ENCODE results near the gene USP7.
A peak's percentile ranks its signal among the peaks of the same experiment; 100 is the strongest.

The USP7 gene

DNA sequence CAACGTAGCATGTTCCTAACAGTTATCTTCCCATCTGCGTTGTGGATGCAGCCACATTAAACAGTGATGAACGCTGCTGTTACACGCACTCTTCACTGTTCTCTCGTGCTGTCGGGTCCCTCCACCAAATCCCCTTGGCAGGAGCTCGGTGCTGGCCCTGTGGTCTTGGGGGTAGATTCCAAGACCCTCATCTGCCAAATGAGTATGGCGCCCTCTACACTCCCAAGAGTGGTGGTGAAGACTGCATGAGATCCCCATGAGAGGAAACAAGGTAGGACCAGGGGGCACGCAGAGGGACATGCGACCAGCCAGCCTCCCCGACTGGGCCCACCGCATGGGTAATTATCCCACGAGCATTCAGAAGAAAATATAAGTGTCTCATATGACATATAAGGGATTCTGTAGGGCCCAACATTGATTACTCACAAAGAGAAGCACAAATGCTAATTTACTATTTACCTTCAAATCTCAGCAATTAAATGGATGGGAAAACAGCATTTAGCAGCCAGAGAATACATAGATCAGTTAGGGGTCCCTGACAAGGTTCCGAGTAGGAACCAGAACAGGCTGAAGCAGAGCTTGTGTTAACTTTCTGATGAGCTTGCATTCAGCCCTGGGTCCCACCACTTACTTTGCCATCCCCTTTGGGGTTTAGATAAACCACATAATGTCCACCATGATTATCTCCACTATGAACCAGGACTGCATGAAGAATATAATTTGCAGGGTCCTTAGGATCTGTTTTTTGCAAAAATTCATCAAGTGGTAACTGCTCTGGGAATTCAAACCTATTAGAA lies 57.7 kb downstream of the USP7 start:
- H3K14ac ChIP-seq (ENCODE audit: low read length): no peak overlapping the region
- no peak overlapping the region for H2BK120ac ChIP-seq (ENCODE audit: low read depth, low read length)
- DNase-seq (ENCODE audit: low spot score): no peak
- no peak overlapping the region for H3K4me3 ChIP-seq (ENCODE audit: low read length in 2 of 2)
- no peak overlapping the region for H2BK5ac ChIP-seq (ENCODE audit: low read length)
- H3K36me3 ChIP-seq (replicated peaks in 1 of 2; ENCODE audit: control insufficient read depth in 2 of 2, insufficient read depth in 2 of 2, low read length in 2 of 2): peaks cover 53 to 98% of the 10 kb centered on the region in 2 donors
- no peak overlapping the region for H3K23ac ChIP-seq (ENCODE audit: low read depth, low read length, poor library complexity)
- no CpG with 5 or more reads among the region's 14 CpGs for WGBS, 2 donors (ENCODE audit: extremely low coverage in 2 of 2, insufficient read length in 2 of 2, insufficient replicate concordance in 1 of 2)
- H2AFZ ChIP-seq (ENCODE audit: low read length): no peak overlapping the region
- H3K27me3 ChIP-seq (ENCODE audit: control insufficient read depth in 3 of 3, insufficient read depth in 3 of 3, low read depth in 1 of 3, low read length in 3 of 3): no peaks in the 10 kb centered on the region
- H3K9me3 ChIP-seq (replicated peaks in 1 of 2; ENCODE audit: control insufficient read depth in 2 of 2, insufficient read depth in 1 of 2, low read depth in 1 of 2, low read length in 2 of 2): no peaks in the 10 kb centered on the region
- H3K18ac ChIP-seq (ENCODE audit: low read length): no peak overlapping the region
- no peak overlapping the region for H2AK5ac ChIP-seq (ENCODE audit: low read depth, low read length)
- H4K91ac ChIP-seq (ENCODE audit: low read depth, low read length, poor library complexity): no peak overlapping the region
- no peak overlapping the region for H4K8ac ChIP-seq (ENCODE audit: low read depth, low read length)
- no peak overlapping the region for H3K4me2 ChIP-seq (ENCODE audit: insufficient read depth, low read length, poor library complexity, severe bottlenecking)
- no peaks in the 10 kb centered on the region for H3K4me1 ChIP-seq (ENCODE audit: control insufficient read depth in 2 of 2, insufficient read depth in 1 of 2, low read depth in 1 of 2, low read length in 2 of 2)
- H3K4ac ChIP-seq (ENCODE audit: low read length): no peak overlapping the region
- no peak overlapping the region for H3K9ac ChIP-seq (ENCODE audit: low read depth, low read length, poor library complexity)
- peaks cover 3% of the 10 kb centered on the region for H3K79me1 ChIP-seq (ENCODE audit: low read depth, low read length)
- H2BK15ac ChIP-seq (ENCODE audit: low read length): no peak overlapping the region
- no peak overlapping the region for H2BK12ac ChIP-seq (ENCODE audit: low read length)
- H3K27ac ChIP-seq (replicated peaks; ENCODE audit: low read length): no peak overlapping the region

DNA sequence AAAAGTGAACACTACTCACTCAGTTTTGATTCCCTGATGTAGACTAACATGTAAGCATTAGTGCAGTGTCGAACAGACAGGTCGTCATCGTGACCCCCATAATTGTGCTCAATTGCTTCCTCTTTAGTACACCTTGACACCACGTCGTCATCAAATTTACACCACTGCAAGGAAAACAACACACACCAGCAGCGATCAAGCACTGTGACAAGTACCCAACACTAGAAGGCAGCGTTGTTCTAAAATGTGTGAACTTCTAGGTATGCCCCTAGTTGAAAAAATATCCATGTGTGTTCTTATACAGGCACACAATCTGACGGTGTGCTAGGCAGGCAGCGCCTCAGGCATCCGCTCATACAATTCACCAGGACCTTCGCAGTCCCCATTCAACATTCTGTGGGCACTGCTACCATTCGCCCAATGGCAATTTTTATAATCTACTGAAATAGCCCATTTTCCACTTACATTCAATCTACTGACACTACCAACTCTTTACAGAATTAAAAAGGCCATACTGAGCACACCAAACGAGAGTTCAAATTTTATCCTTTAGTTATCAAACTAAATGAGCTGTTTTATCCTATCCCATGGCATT lies 58.4 kb downstream of the USP7 start:
- Histone ChIP-seq H3K36me3 (replicated peaks in 1 of 2; ENCODE audit: control insufficient read depth in 2 of 2, insufficient read depth in 2 of 2, low read length in 2 of 2) (peaks cover 50 to 98% of the 10 kb centered on the region in 2 donors), H3K9me3 (replicated peaks in 1 of 2; ENCODE audit: control insufficient read depth in 2 of 2, insufficient read depth in 1 of 2, low read depth in 1 of 2, low read length in 2 of 2) (no peaks in the 10 kb centered on the region), H3K4me1 (ENCODE audit: control insufficient read depth in 2 of 2, insufficient read depth in 1 of 2, low read depth in 1 of 2, low read length in 2 of 2) (no peaks in the 10 kb centered on the region), H2AK5ac (ENCODE audit: low read depth, low read length) (no peak overlapping the region), H3K79me1 (ENCODE audit: low read depth, low read length) (peaks cover 3% of the 10 kb centered on the region), H3K18ac (ENCODE audit: low read length) (no peak overlapping the region), H3K4me2 (ENCODE audit: insufficient read depth, low read length, poor library complexity, severe bottlenecking) (no peak overlapping the region), H3K14ac (ENCODE audit: low read length) (no peak overlapping the region), H2BK12ac (ENCODE audit: low read length) (no peak overlapping the region), H2BK5ac (ENCODE audit: low read length) (no peak overlapping the region), H2BK120ac (ENCODE audit: low read depth, low read length) (no peak overlapping the region), H4K91ac (ENCODE audit: low read depth, low read length, poor library complexity) (no peak overlapping the region), H3K4me3 (ENCODE audit: low read length in 2 of 2) (no peak overlapping the region), H2AFZ (ENCODE audit: low read length) (no peak overlapping the region), H4K8ac (ENCODE audit: low read depth, low read length) (no peak overlapping the region), H3K27ac (replicated peaks; ENCODE audit: low read length) (no peak overlapping the region), H3K9ac (ENCODE audit: low read depth, low read length, poor library complexity) (no peak overlapping the region), H3K23ac (ENCODE audit: low read depth, low read length, poor library complexity) (no peak overlapping the region), H2BK15ac (ENCODE audit: low read length) (no peak overlapping the region), H3K27me3 (ENCODE audit: control insufficient read depth in 3 of 3, insufficient read depth in 3 of 3, low read depth in 1 of 3, low read length in 3 of 3) (no peaks in the 10 kb centered on the region), H3K4ac (ENCODE audit: low read length) (no peak overlapping the region)
- WGBS, 2 donors (ENCODE audit: extremely low coverage in 2 of 2, insufficient read length in 2 of 2, insufficient replicate concordance in 1 of 2): no CpG with 5 or more reads among the region's 13 CpGs
- no peak for DNase-seq (ENCODE audit: low spot score)

DNA sequence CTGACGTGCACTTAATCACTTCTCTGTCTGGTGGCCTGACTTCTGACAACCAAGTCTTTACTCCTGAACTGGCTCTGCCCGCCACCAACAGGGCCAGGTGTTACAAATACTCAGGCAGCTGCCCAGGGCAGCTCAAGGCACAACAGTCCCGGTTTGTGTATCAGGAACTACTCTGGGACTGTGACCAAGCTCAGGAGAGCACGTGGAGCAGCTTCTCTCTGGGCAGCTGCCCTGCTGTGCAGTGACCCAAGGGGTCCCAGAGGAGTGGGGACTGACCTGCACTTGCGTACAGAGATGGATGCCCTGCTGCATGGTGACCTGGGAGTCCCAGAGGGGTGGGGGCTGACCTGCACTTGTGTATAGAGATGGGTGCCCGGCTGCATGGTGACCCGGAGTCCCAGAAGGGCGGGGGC lies 59.7 kb downstream of the USP7 start:
- H3K23ac ChIP-seq (ENCODE audit: low read depth, low read length, poor library complexity): peak overlapping the region; percentile 70
- no peak overlapping the region for H2AFZ ChIP-seq (ENCODE audit: low read length)
- peaks cover 52 to 98% of the 10 kb centered on the region in 2 donors for H3K36me3 ChIP-seq (replicated peaks in 1 of 2; ENCODE audit: control insufficient read depth in 2 of 2, insufficient read depth in 2 of 2, low read length in 2 of 2)
- no peak overlapping the region for H4K91ac ChIP-seq (ENCODE audit: low read depth, low read length, poor library complexity)
- no peaks in the 10 kb centered on the region for H3K4me1 ChIP-seq (ENCODE audit: control insufficient read depth in 2 of 2, insufficient read depth in 1 of 2, low read depth in 1 of 2, low read length in 2 of 2)
- H2AK5ac ChIP-seq (ENCODE audit: low read depth, low read length): no peak overlapping the region
- no CpG with 5 or more reads among the region's 8 CpGs for WGBS, 2 donors (ENCODE audit: extremely low coverage in 2 of 2, insufficient read length in 2 of 2, insufficient replicate concordance in 1 of 2)
- no peak overlapping the region for H3K4me2 ChIP-seq (ENCODE audit: insufficient read depth, low read length, poor library complexity, severe bottlenecking)
- H3K9me3 ChIP-seq (replicated peaks in 1 of 2; ENCODE audit: control insufficient read depth in 2 of 2, insufficient read depth in 1 of 2, low read depth in 1 of 2, low read length in 2 of 2): no peaks in the 10 kb centered on the region
- H2BK12ac ChIP-seq (ENCODE audit: low read length): no peak overlapping the region
- H4K8ac ChIP-seq (ENCODE audit: low read depth, low read length): no peak overlapping the region
- H3K9ac ChIP-seq (ENCODE audit: low read depth, low read length, poor library complexity): no peak overlapping the region
- H2BK15ac ChIP-seq (ENCODE audit: low read length): no peak overlapping the region
- no peak overlapping the region for H3K4me3 ChIP-seq (ENCODE audit: low read length in 2 of 2)
- peaks cover 3% of the 10 kb centered on the region for H3K79me1 ChIP-seq (ENCODE audit: low read depth, low read length)
- no peak overlapping the region for H3K4ac ChIP-seq (ENCODE audit: low read length)
- H3K14ac ChIP-seq (ENCODE audit: low read length): peak overlapping the region; percentile 32
- no peak overlapping the region for H2BK120ac ChIP-seq (ENCODE audit: low read depth, low read length)
- no peak for DNase-seq (ENCODE audit: low spot score)
- H2BK5ac ChIP-seq (ENCODE audit: low read length): no peak overlapping the region
- no peak overlapping the region for H3K27ac ChIP-seq (replicated peaks; ENCODE audit: low read length)
- H3K27me3 ChIP-seq (ENCODE audit: control insufficient read depth in 3 of 3, insufficient read depth in 3 of 3, low read depth in 1 of 3, low read length in 3 of 3): no peaks in the 10 kb centered on the region
- H3K18ac ChIP-seq (ENCODE audit: low read length): no peak overlapping the region

DNA sequence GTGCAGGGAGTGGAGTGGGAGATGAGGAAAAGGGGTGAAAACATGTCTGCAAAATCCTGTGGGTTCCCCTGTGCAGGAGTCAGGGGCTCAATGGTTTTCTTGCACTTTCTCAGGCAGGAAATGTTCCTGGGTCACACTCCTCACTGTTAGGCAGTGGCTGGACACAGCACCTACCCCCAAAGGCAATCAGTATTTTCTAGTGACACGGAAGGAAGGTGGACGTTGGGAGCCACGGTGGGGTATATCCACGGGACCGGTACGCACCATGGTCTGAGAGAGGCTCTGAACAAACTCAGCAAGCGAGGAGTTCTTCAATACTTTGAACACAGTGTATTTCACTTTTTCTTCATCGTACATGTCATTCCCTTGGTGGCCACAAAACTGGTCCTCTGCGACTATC lies 60.7 kb downstream of the USP7 start:
- H2AFZ ChIP-seq (ENCODE audit: low read length): no peak overlapping the region
- H4K8ac ChIP-seq (ENCODE audit: low read depth, low read length): no peak overlapping the region
- H3K9me3 ChIP-seq (replicated peaks in 1 of 2; ENCODE audit: control insufficient read depth in 2 of 2, insufficient read depth in 1 of 2, low read depth in 1 of 2, low read length in 2 of 2): no peaks in the 10 kb centered on the region
- no peak overlapping the region for H3K4me2 ChIP-seq (ENCODE audit: insufficient read depth, low read length, poor library complexity, severe bottlenecking)
- H3K4ac ChIP-seq (ENCODE audit: low read length): no peak overlapping the region
- no CpG with 5 or more reads among the region's 9 CpGs for WGBS, 2 donors (ENCODE audit: extremely low coverage in 2 of 2, insufficient read length in 2 of 2, insufficient replicate concordance in 1 of 2)
- H3K9ac ChIP-seq (ENCODE audit: low read depth, low read length, poor library complexity): no peak overlapping the region
- H3K36me3 ChIP-seq (replicated peaks in 1 of 2; ENCODE audit: control insufficient read depth in 2 of 2, insufficient read depth in 2 of 2, low read length in 2 of 2): peaks cover 46 to 98% of the 10 kb centered on the region in 2 donors
- H2BK15ac ChIP-seq (ENCODE audit: low read length): no peak overlapping the region
- no peak overlapping the region for H2AK5ac ChIP-seq (ENCODE audit: low read depth, low read length)
- H4K91ac ChIP-seq (ENCODE audit: low read depth, low read length, poor library complexity): no peak overlapping the region
- no peak overlapping the region for H3K23ac ChIP-seq (ENCODE audit: low read depth, low read length, poor library complexity)
- H3K4me3 ChIP-seq (ENCODE audit: low read length in 2 of 2): no peak overlapping the region
- H3K14ac ChIP-seq (ENCODE audit: low read length): no peak overlapping the region
- H3K27ac ChIP-seq (replicated peaks; ENCODE audit: low read length): no peak overlapping the region
- H2BK12ac ChIP-seq (ENCODE audit: low read length): no peak overlapping the region
- H3K18ac ChIP-seq (ENCODE audit: low read length): no peak overlapping the region
- no peak overlapping the region for H2BK120ac ChIP-seq (ENCODE audit: low read depth, low read length)
- H3K79me1 ChIP-seq (ENCODE audit: low read depth, low read length): peaks cover 3% of the 10 kb centered on the region
- H3K27me3 ChIP-seq (ENCODE audit: control insufficient read depth in 3 of 3, insufficient read depth in 3 of 3, low read depth in 1 of 3, low read length in 3 of 3): no peaks in the 10 kb centered on the region
- no peak for DNase-seq (ENCODE audit: low spot score)
- H3K4me1 ChIP-seq (ENCODE audit: control insufficient read depth in 2 of 2, insufficient read depth in 1 of 2, low read depth in 1 of 2, low read length in 2 of 2): no peaks in the 10 kb centered on the region
- no peak overlapping the region for H2BK5ac ChIP-seq (ENCODE audit: low read length)
